A673 (cell line): Measurements from ENCODE around the gene ANKRD40CL.

Experiments used
- CTCF ChIP-seq: fragments of 300-800, 200-600 bp; sonication (generic); conservative IDR thresholded peaks from 2 replicates; pipeline ENCODE4 v1.5.1; 2017; ENCODE audit warnings: low read depth, mild to moderate bottlenecking, antibody characterized with exemption, low read length, moderate library complexity, mixed read lengths
- EZH2 ChIP-seq: fragments of 200-600 bp; sonication (generic); IDR thresholded peaks from 2 replicates; pipeline ENCODE4 v1.6.1; 2017; ENCODE audit warnings: borderline replicate concordance, low read depth, mild to moderate bottlenecking, mixed read lengths, antibody characterized with exemption, low read length; ENCODE audit not compliant: poor library complexity, severe bottlenecking

GRCh38 chr17:50792132-50792531 is 24.8 kb upstream of the ANKRD40CL start:
- no peak for TF ChIP-seq CTCF
- no peak for TF ChIP-seq EZH2
